Fibroblast of villous mesenchyme (primary cell): ENCODE data around the gene CFAP57. TPM values are rescaled to one million over a fixed set of nuclear protein-coding genes. Genes with fewer than 3 reads are reported as not detected.

Experiments used
- DNase-seq: peaks from one replicate; pipeline ENCODE4 v3.0.0-alpha.2; 2010; ENCODE audit warnings: low read depth
- H3K4me3 ChIP-seq: 2 replicates; pipeline ENCODE4 v1.5.1; 2011; ENCODE audit warnings: low read depth, mild to moderate bottlenecking, low read length
- total RNA-seq: library from RNA; depleted of rRNA; stranded (reverse); fragments of >200 nt; gene quantifications from 2 replicates; pipeline ENCODE4 v1.2.3, GENCODE V29; 2012
- TF ChIP-seq, protein P1 (sequence below): IDR thresholded peaks from 2 replicates; pipeline ENCODE4 v1.5.1; 2012; ENCODE audit warnings: low read depth, mild to moderate bottlenecking, low read length; ENCODE audit not compliant: insufficient read depth

CFAP57 gene
- total RNA-seq, 1 donor: under 0.01 TPM

DNA sequence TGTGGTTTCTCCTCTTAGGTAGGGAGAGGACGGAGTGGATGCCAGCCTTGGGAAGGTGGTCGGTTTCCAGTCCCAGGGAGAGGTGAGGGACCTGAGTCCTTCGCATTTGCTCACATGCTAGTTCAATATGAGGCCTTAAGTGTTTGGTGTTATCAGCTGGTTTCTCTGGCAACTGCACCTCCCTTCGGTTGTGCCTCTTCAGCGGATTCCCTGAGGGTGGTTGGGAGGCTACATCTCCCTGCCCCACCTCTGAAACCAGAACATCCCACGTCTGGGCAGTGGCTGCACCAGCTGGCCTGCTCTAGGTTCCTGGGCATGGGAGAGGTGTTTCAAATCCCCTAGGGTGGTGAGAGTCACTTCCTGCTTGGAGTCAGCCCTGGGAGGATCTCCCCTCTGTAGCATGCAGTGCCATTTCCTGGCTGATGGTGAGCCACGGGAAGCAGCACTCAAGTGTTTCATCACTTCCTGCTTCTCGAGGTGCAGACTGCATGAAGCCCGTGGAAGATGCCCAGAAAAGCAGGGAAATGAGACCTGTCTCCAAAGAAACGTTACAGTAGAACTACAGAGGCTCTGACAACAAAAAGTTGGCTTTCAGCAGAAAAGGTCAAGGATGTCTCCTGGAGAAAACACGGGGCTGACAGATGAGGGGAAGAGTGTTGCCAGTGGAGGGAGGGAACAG lies 102.1 kb downstream of the CFAP57 start:
- peak; percentile 27 for DNase-seq
- TF ChIP-seq, protein P1, sequence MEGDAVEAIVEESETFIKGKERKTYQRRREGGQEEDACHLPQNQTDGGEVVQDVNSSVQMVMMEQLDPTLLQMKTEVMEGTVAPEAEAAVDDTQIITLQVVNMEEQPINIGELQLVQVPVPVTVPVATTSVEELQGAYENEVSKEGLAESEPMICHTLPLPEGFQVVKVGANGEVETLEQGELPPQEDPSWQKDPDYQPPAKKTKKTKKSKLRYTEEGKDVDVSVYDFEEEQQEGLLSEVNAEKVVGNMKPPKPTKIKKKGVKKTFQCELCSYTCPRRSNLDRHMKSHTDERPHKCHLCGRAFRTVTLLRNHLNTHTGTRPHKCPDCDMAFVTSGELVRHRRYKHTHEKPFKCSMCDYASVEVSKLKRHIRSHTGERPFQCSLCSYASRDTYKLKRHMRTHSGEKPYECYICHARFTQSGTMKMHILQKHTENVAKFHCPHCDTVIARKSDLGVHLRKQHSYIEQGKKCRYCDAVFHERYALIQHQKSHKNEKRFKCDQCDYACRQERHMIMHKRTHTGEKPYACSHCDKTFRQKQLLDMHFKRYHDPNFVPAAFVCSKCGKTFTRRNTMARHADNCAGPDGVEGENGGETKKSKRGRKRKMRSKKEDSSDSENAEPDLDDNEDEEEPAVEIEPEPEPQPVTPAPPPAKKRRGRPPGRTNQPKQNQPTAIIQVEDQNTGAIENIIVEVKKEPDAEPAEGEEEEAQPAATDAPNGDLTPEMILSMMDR: no peak

DNA sequence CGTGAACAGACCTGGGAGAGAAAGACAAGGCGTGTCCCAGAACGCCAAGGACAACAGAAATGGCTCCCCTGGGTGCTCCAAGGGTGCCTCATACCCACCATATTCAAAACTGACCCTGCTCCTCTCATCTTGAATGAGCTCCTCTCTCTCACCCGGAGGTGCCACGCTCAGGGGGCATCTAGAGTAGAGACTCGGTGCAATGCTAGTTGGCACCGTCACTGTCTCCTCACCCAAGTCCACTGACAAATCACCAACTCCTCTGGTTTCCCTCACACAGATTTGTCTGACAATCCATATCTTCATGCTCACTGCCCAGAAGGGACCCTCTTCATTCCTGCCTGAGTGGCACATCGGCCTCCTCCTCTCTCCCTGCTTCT lies 102.7 kb downstream of the CFAP57 start:
- H3K4me3 ChIP-seq: no peak overlapping the region
- no peak for DNase-seq
- TF ChIP-seq, protein P1: no peak

More for the DNA sequence above, 102.1 kb downstream of the CFAP57 start:
- no peak overlapping the region for H3K4me3 ChIP-seq

DNA sequence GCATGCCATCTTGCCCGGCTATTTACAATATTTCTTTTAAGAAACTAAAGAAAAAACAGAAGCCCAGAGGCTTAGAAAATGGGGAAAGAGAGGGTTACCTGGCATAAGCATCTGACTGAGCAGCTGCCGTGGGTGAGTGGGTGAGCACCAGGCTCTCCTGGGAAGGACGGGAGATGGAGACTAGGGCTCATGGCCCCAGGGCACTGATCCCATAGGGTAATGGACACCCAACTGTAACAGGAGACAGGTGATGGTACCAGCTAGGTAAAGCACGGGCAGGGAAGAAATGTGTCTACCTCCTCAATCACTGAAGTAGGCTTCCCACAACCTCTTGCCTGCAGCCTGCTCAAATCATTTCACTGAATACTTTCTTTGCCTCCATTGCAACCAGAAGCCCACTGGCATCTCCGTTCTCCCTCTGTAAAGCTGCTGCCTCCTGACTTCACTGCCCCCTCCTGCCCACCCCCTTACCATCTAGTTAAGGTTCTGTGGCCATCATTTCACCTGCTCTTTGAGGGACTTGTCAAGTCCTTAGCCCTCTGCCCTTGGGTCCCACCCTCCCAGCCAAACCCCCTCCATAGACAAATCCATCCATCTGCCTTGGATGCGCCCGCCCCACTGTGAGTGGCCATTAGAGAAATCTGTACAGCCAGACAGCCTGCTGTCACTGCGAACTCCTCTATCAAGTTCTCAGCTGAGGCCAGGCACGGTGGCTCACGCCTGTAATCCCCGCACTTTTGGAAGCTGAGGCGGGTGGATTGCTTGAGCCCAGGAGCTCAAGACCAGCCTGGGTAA lies 103.9 kb downstream of the CFAP57 start:
- TF ChIP-seq, protein P1: no peak
- DNase-seq: no peak

DNA sequence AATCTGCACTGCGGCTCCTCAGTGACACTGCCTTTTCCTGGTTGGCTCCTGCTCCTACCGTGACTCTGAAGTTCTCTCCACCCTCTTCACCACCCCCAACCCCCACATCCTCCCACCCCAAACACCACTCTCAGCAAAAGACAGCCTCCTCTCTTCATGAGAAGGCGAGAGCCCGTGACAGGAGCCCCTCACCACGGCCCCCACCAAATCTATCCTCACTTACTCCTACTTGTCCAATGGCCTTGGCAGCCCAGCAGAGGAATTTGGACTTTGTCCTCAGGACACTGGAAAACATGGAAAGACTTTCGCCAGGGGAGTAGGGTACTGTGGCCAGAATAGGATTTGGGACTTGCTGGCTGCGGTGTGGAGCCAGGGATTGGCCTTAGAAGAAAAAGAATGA lies 104.5 kb downstream of the CFAP57 start:
- TF ChIP-seq, protein P1: no peak
- DNase-seq: no peak
- no peak overlapping the region for H3K4me3 ChIP-seq

More for the DNA sequence above, 103.9 kb downstream of the CFAP57 start:
- H3K4me3 ChIP-seq: no peak overlapping the region

DNA sequence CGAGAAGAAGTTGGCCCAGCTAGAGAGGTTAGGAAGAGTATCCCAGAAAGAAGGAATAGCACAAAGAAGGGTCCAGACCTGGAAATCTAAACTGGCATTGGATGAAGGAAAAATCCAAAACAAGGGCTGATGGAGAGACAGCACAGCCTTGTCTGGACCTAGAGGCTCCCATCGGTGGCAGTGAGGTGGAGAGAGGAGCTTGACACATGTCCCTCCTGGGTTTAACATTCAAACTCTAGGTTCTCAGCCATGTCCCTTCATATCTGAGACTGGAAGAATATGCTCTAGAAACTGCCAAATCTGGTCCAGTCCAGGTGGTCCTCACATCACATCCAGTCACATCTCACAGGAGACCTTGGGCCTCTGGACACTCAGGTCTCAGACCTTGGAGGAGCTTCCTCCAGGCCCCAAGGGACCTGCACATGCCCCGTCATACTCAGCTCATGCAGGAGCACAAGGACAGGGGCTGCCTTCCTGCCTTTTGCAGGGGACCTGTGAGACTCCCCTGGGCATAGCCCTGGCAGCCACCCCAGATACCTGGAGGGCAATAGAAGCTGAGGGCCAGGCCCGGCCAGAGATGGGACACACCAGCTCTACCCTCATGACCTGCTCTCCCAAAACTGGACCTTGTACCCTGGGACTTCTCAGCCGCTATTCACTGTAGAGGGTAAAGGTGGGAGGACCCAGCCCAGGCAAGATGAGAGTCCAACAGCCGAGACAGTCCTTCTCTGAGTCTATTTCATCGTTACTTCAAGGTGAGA lies 105.2 kb downstream of the CFAP57 start:
- TF ChIP-seq, protein P1: no peak
- no peak for DNase-seq
- H3K4me3 ChIP-seq: no peak overlapping the region

DNA sequence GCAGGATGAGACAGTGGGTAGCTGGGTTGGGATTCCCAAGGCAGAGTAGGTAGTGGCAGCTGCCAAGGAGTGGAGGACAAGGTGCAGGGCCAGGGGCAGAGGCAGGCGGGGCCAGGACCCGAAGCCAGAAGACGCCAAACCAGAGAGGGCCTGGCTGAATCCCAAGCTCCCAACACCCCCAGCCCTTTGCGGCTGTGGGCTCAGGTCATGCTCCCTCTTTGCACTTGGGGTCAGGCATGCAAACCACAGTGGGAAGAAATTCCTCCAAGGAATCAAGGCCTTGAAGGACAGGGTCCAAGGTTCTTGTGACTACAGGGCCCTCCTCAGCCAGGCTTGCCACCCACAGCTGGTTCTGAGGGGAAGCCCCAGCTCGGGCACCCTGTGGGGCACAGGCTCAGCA lies 107.0 kb downstream of the CFAP57 start:
- no peak overlapping the region for H3K4me3 ChIP-seq
- TF ChIP-seq, protein P1: no peak
- DNase-seq: no peak
